ENCODE results near the gene GPC4. TPM values are rescaled to one million over a fixed set of nuclear protein-coding genes. Genes with fewer than 3 reads are reported as not detected.

The GPC4 gene
- total and polyA plus RNA-seq, 9 of the 15 experiments (the other 6 are each of a cell fraction or from before 2014, with no cell fraction given), result 0.11 TPM; not detected in 8

GRCh38 chrX:133412665-133413064 lies 2.6 kb downstream of the GPC4 start (continued):
- TF ChIP-seq ELK1 (CRISPR knock-in tag; IDR thresholded peaks at IDR 0.05), result no peak

GRCh38 chrX:133412246-133412645 lies 3.0 kb downstream of the GPC4 start:
- no peaks in the 10 kb centered on the region for H3K9me1 ChIP-seq (ENCODE audit: control insufficient read depth, insufficient read depth, low read length)
- BruUV-seq (replicated peaks), result no TSS peak
- H3K4me2 ChIP-seq (ENCODE audit: insufficient read depth, low read length), result no peak overlapping the region
- H3K36me3 ChIP-seq (ENCODE audit: control insufficient read depth, insufficient read depth, low read length), result no peaks in the 10 kb centered on the region
- FAIRE-seq (no peak), ATAC-seq (no peak), DNase-seq (ENCODE audit: extremely low read depth in 1 of 4, low spot score in 3 of 4) (no peak)
- intact Hi-C loops (cut with micrococcal nuclease), result no loop called here
- no peaks in the 10 kb centered on the region for H3K79me2 ChIP-seq (ENCODE audit: control insufficient read depth, insufficient read depth, low read length)
- 0% methylated on average over 3 of the region's 3 CpGs for WGBS (ENCODE audit: insufficient coverage, low coverage, missing lambda C conversion rate)
- H3K9ac ChIP-seq (ENCODE audit: insufficient read depth in 1 of 2, low read depth in 2 of 2, low read length in 2 of 2), result no peak overlapping the region
- in situ Hi-C loops (cut with MboI), result no loop called here
- no peaks in the 10 kb centered on the region; a peak in 1 of 5 replicates for H3K4me1 ChIP-seq (replicated peaks in 1 of 2; ENCODE audit: control insufficient read depth in 2 of 2, insufficient read depth in 2 of 2, low read length in 2 of 2)
- H2AFZ ChIP-seq (ENCODE audit: low read depth, low read length), result no peak overlapping the region
- no peak overlapping the region for H3K27ac ChIP-seq (ENCODE audit: extremely low read depth, low read depth, low read length)
- no peak overlapping the region for H3K4me3 ChIP-seq
- H4K20me1 ChIP-seq (replicated peaks; ENCODE audit: control insufficient read depth, insufficient read depth, low read length), result no peaks in the 10 kb centered on the region
- CTCF ChIA-PET (ENCODE audit: low intra/inter-chr PET ratio), result no interaction called here
- no peaks in the 10 kb centered on the region for H3K9me3 ChIP-seq (replicated peaks; ENCODE audit: control insufficient read depth, insufficient read depth, low read depth, low read length)
- POLR2A ChIA-PET, result no interaction called here
- H3K27me3 ChIP-seq (ENCODE audit: control insufficient read depth in 2 of 2, insufficient read depth in 2 of 2, low read length in 2 of 2), result peaks cover 0 to 5% of the 10 kb centered on the region in 2 experiments; a peak in 1 of 5 replicates
- TF ChIP-seq ETV5 (CRISPR knock-in tag; IDR thresholded peaks at IDR 0.05; ENCODE audit: low read depth), result no peak
- no peak for TF ChIP-seq ZNF311 (CRISPR knock-in tag; IDR thresholded peaks at IDR 0.05)
- TF ChIP-seq CBX5 (IDR thresholded peaks at IDR 0.05; ENCODE audit: borderline replicate concordance, low read depth), result no peak
- no peak for TF ChIP-seq SMAD2 (IDR thresholded peaks at IDR 0.05; ENCODE audit: low read depth, low read length)
- no peak for TF ChIP-seq POLR2AphosphoS5 (IDR thresholded peaks at IDR 0.05; ENCODE audit: control insufficient read depth, insufficient read depth, low read depth, low read length)
- TF ChIP-seq CGGBP1 (CRISPR knock-in tag; IDR thresholded peaks at IDR 0.05), result no peak
- no peak for TF ChIP-seq ZNF165 (CRISPR knock-in tag; IDR thresholded peaks at IDR 0.05; ENCODE audit: borderline replicate concordance)
- no peak for TF ChIP-seq ZNF444 (CRISPR knock-in tag; IDR thresholded peaks at IDR 0.05)
- TF ChIP-seq NFE2L1 (tag; IDR thresholded peaks at IDR 0.05; ENCODE audit: borderline replicate concordance, low read depth), result no peak

Measured in K562 (cell line).